Mammary epithelial cell (primary cell): ENCODE data around the gene CALN1.

Source experiments
- CTCF ChIP-seq, 2 donors: IDR thresholded peaks in 1 of 2; conservative IDR thresholded peaks in 1 of 2; 2 replicates each; pipeline ENCODE4 v1.5.1; 2011 to 2012; ENCODE audit warnings: inconsistent platforms in 2 of 2, low read length in 2 of 2, mild to moderate bottlenecking in 2 of 2, control low read depth in 1 of 2, low read depth in 1 of 2; ENCODE audit not compliant: insufficient read depth in 1 of 2; ENCODE audit errors: extremely low read depth in 1 of 2
- EZH2 ChIP-seq: IDR thresholded peaks from 2 replicates; pipeline ENCODE4 v1.6.1; 2012; ENCODE audit warnings: low read length, inconsistent platforms, borderline replicate concordance

GRCh38 chr7:72437610-72438009, 25.5 kb upstream of the CALN1 start:
- TF ChIP-seq CTCF (conservative IDR thresholded peaks at IDR 0.05 in 1 of 2, IDR thresholded peaks at IDR 0.05 in 1 of 2; ENCODE audit: extremely low read depth in 1 of 2, insufficient read depth in 1 of 2, low read depth in 1 of 2, low read length in 2 of 2) (no peak), EZH2 (no peak)
